C4-2B (cell line): ENCODE measurements around the gene CFHR4.

Experiments used
- H3K27ac ChIP-seq: fragments of 450-650 bp; 2 replicates; pipeline ENCODE4 v1.5.1; 2017
- CTCF ChIP-seq: fragments of 450-650 bp; conservative IDR thresholded peaks from 2 replicates; pipeline ENCODE4 v1.5.1; 2017; ENCODE audit warnings: mild to moderate bottlenecking
- ZFX ChIP-seq: fragments of 450-650 bp; IDR thresholded peaks from 2 replicates; pipeline ENCODE4 v1.6.1; 2017

Gene CFHR4

GRCh38 chr1:196954778-196955177 is 66.9 kb downstream of the CFHR4 start:
- TF ChIP-seq ZFX = no peak
- TF ChIP-seq CTCF = no peak
- H3K27ac ChIP-seq = no peak overlapping the region

GRCh38 chr1:196955926-196956325 is 68.1 kb downstream of the CFHR4 start:
- no peak for TF ChIP-seq CTCF
- TF ChIP-seq ZFX = no peak
- no peak overlapping the region for H3K27ac ChIP-seq

DNA sequence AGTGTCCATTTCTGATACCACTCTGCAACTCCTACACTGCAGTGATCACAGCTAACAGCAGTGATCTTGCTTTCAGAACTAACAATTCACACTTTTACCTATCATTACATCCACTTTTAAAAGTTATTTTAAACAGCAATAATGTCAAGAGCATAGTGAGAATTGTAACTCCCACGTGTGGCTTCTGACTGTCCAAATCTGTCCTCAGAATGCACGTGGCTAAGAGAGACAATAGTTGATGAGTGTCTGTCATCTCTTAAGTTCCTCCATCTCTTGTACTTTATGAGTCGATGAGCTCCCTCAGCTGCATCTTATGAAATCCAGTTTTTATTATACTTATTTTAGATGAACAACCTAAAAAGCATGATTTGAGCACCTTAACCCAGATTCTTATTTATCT is 73.0 kb downstream of the CFHR4 start:
- H3K27ac ChIP-seq = no peak overlapping the region
- TF ChIP-seq CTCF = no peak
- no peak for TF ChIP-seq ZFX
